Fibroblast of skin of abdomen (primary cell): ENCODE results near the gene GFRA4.
"Not testable (repeated sequence)": the region's sequence is repeated elsewhere in the genome, so short reads cannot be mapped to it uniquely, and the experiment has no call there.

ENCODE experiments used
- DNase-seq: peaks from one replicate; pipeline ENCODE4 v3.0.0-alpha.2; 2013

GFRA4 gene

GRCh38 chr20:3652676-3653596 lies 10.3 kb downstream of the GFRA4 start:
- DNase-seq = no peak

DNA sequence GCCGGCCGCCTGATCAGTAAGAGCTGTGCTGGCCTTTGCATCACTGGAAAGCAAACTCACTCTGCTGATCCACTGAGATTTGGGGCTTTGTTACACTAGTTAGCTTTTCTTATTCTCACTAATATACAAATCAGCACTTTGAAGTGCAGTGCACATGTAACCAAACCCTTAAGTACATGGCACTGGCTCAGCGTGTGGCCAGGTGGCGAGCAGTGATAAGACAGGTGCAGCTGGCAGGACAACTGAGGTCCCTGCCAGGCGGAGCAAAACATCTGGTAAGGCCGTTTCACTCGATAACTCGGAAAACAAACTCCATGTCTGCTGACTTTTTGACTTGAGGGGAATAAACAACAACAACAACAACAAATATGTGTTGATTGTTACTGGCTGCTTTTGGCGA lies 11.0 kb downstream of the GFRA4 start:
- no peak for DNase-seq

- no peak for DNase-seq
These were observed 11.8 kb downstream of the GFRA4 start for GRCh38 chr20:3651204-3651962.

DNA sequence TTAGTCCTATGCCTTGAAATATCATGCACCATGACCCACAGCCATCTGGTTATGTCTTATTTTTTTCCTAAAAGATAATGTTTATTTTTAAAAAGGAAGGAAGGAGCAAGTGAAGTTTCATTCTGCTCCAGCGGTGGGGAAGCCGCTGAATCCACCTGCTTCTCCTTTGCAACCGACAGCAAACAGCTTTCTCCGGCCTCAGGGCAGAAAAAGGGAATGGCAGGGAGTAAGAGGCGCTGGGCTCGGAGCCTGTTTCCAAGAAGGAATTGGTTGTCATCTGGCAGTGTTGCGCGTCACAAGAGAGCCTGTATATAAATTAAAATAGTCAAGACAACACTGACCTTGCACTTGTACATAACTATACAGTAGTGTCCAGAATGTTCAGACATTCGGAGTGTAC lies 14.2 kb downstream of the GFRA4 start:
- no peak for DNase-seq

- no peak for DNase-seq
These were observed 15.7 kb downstream of the GFRA4 start for GRCh38 chr20:3647473-3647872.

DNA sequence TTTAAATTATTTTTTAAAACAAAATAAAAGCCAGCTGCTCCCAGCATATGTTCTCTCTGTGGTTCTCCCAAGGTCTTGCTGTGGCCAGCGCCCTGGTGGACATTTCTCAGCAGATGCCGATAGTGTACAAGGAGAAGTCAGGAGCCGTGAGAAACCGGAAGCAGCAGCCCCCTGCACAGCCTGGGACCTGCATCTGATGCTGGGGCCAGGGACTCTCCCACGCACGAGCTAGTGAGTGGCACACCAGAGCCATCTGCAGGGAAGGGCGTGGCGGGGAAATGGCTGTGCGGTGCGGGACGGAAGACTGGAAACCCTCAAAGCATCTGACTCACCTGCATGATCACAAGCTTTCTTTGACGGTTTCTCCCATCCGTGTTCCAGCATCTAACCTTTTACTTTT lies 16.5 kb downstream of the GFRA4 start:
- DNase-seq = no peak

DNA sequence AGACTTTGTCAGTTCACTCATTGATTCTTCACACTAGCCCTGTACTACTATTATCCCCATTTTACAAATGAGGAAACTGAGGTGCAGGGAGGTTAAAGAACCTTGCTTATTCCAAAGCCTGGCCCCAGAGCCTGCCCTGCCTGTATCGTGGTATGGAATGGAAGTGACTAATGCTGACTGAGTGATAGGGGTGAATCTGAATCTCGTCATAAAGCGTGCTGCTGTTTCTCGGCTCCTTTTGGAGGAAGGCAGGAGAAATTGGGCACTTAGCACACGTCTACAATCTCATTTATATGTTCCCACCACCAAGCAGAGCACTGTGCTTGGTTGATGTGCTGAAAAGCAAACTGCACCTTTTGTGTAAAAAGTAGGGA lies 17.1 kb downstream of the GFRA4 start:
- DNase-seq = no peak

DNA sequence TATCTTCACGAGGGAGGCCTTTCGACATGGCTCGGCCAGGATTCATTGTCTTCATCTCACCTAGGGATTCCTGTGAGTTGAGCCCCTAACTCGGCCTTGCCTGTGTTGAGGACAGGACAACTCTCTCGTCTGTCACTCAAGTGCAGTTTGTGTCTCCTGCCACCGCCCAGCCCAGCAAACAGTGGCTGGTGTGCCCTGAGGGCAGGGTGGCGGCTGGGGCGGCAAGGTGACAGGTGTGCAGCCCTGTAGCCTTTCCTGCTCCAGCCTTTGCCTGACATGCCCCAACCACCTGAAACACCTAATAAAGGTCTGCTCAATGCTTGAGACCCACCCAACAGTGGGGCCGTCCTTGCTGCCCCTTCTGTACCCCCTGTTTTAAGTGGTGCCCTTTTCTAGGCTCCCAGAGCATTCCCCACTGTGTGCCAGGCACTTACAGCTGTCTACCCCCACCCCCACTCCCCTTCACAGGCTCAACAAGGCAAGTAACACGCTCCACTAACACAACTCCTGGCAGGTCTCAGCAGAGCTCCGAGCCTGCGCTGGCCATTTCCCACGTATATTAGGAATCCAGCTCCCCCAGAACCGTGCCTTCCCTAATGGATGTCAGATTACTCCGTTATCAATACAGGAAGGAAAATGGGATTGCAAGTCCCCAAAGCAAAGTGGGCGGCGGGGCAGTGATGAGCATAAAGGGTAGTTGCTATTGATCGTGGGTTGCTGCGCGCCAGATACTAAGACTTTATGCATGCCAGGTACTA lies 17.7 kb downstream of the GFRA4 start:
- no peak for DNase-seq

- DNase-seq = no peak
These were observed 22.9 kb downstream of the GFRA4 start for GRCh38 chr20:3640259-3640658.

GRCh38 chr20:3635346-3635745 lies 27.9 kb downstream of the GFRA4 start:
- no peak for DNase-seq

GRCh38 chr20:3633913-3634478 lies 29.2 kb downstream of the GFRA4 start:
- no peak for DNase-seq

GRCh38 chr20:3632311-3633004 lies 30.7 kb downstream of the GFRA4 start:
- no peak for DNase-seq

GRCh38 chr20:3631534-3631933 lies 31.7 kb downstream of the GFRA4 start:
- DNase-seq = no peak

DNA sequence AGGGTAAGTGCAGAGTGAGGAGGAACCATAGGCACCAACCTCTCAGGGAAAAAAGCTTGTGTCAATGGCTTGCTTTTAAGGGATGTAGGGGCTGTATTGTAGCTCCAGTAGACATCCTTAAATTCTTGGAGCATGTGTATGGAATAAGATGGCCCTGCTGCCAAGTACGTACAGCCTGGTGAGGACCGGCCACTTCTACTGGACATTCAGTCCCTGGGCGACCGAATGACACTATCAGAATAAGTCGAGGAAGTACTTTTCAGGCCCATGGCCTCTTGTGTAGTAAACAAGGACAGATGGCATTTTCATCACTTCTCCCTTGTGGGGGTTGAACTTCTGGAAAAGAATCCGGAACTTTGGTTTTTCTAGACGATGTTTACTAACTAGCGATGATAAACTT lies 32.8 kb downstream of the GFRA4 start:
- DNase-seq = no peak

GRCh38 chr20:3629893-3630292 lies 33.3 kb downstream of the GFRA4 start:
- peak; percentile 1 for DNase-seq

- no peak for DNase-seq
These were observed 34.5 kb downstream of the GFRA4 start for GRCh38 chr20:3628502-3629314.

- DNase-seq = no peak
These were observed 35.7 kb downstream of the GFRA4 start for GRCh38 chr20:3627476-3627875.

GRCh38 chr20:3622406-3622805 lies 40.8 kb downstream of the GFRA4 start:
- DNase-seq = no peak

DNA sequence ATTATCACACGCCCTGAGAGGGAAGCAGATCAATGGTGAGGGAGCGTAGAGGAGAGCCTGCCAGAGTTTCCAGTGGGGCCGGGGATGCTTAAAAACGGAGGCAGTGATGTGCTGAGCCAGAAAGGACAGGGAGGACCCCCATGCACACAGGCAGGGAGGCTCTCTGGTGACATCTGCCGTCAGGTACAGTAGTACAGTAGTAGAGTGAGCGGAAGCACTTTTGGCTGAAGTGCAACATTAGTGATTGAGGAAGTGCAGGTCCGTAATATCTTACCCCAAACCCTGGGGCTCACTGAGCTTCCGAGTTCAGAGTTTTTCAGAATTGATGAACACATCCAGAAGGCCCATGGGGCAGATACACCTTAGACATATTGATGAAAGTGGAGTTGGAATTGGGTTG lies 42.1 kb downstream of the GFRA4 start:
- DNase-seq = no peak

DNA sequence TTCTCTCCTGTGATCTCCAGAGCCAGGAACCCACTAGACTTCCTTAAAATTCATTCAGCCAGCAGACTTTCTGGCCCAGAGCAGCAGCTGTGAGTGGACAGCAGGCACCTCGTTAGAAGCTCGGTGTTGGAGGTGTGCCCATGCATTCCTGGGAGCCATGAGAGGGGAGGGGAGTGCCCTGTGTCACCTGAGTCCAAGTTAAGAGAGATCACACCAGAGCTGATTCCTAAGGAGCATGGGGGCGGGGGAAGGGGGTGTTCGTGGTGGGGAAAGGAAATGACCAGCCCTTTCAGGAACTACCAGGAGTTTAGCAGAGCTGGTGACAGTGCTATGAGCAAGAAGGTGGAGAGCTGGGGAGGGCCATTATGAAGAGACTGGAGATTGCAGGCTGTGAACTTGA lies 46.9 kb downstream of the GFRA4 start:
- peak; percentile 21 for DNase-seq

- DNase-seq = not testable (repeated sequence)
These were observed 47.9 kb downstream of the GFRA4 start for GRCh38 chr20:3615171-3615840.
